Renal cortex interstitium (tissue), 11 donors: Measurements from ENCODE around the gene RAB10. TPM values are rescaled to one million over a fixed set of nuclear protein-coding genes. Genes with fewer than 3 reads are reported as not detected.

Source experiments
- DNase-seq, 11 donors: peaks; one replicate each; pipeline ENCODE4 v3.0.0-alpha.2; 2013; ENCODE audit warnings: low read depth in 9 of 11, low spot score in 4 of 11; ENCODE audit errors: extremely low read depth in 1 of 11
- polyA plus RNA-seq, 3 donors: library from polyadenylated mRNA; unstranded; fragments of 120-200 nt; gene quantifications; one replicate each; pipeline ENCODE4 v1.2.1, GENCODE V29; 2013; ENCODE audit not compliant: insufficient read length in 3 of 3

Gene RAB10
- polyA plus RNA-seq, 3 donors: 126 to 164 (median 145) TPM

GRCh38 chr2:26184121-26184520 lies 150.2 kb downstream of the RAB10 start:
- no peak for DNase-seq

GRCh38 chr2:26184555-26185303 lies 150.8 kb downstream of the RAB10 start:
- DNase-seq: peak; percentile 69 to 89 (median 82)

GRCh38 chr2:26185304-26185928 lies 151.5 kb downstream of the RAB10 start:
- DNase-seq: no peak

- no peak for DNase-seq
Observed at GRCh38 chr2:26185954-26186770, 152.3 kb downstream of the RAB10 start.

Other genes with a start within 250 kb of the RAB10 start
- gene ASXL2, start 155.6 kb upstream of the RAB10 start, polyA plus RNA-seq: 10 to 100 TPM; 19.8 to 20.9 (median 20.2) TPM
- gene KIF3C, start 51.6 kb upstream of the RAB10 start, polyA plus RNA-seq: 10 to 100 TPM; 14.7 to 21.9 (median 17.4) TPM
- 1 to 10 TPM; 6.7 to 8.9 (median 7.5) TPM for gene GAREM2, start 139.0 kb downstream of the RAB10 start, polyA plus RNA-seq
- gene HADHA, start 210.5 kb downstream of the RAB10 start, polyA plus RNA-seq: 100 to 1,000 TPM; 206 to 232 (median 215) TPM
- gene HADHB, start 210.9 kb downstream of the RAB10 start, polyA plus RNA-seq: 100 to 1,000 TPM; 153 to 168 (median 165) TPM